PC-3 (cell line): Measurements from ENCODE around the gene SH3RF1. TPM values are rescaled to one million over a fixed set of nuclear protein-coding genes. Genes with fewer than 3 reads are reported as not detected.

Experiments used
- ATAC-seq: fragments of 200-7000 bp; cut with Tn5 transposase; 2 replicates; pipeline ENCODE4 v1.9.1; 2020; ENCODE audit warnings: mild to moderate bottlenecking, moderate library complexity
- BruUV-seq: library from RNA; stranded (reverse); fragments of 400-500 nt; replicated peaks from 2 replicates; lab custom pipeline; 2021; lab: Mats Ljungman, UMichigan
- CTCF ChIA-PET: fragments of 300-600 bp; sonication (Branson Sonifier 250); formaldehyde crosslinking; loops from one replicate; lab custom pipeline; 2022; ENCODE audit warnings: antibody characterized with exemption; lab: Charles Lee
- POLR2A ChIA-PET: fragments of 300-600 bp; sonication (Branson Sonifier 250); formaldehyde crosslinking; loops from one replicate; lab custom pipeline; 2022; ENCODE audit warnings: antibody characterized with exemption; ENCODE audit not compliant: unreplicated experiment; lab: Charles Lee
- DNase-seq: peaks from one replicate; pipeline ENCODE4 v3.0.0-alpha.2; 2015
- H2AFZ ChIP-seq: fragments of 300-600 bp; sonication (generic); 2 replicates; pipeline ENCODE4 v1.6.0; 2016; ENCODE audit warnings: antibody characterized with exemption, low read length
- H3F3A ChIP-seq: fragments of 300-600 bp; sonication (generic); one replicate; pipeline ENCODE4 v1.6.0; 2017; ENCODE audit warnings: antibody characterized with exemption, low read length, control low read depth, mild to moderate bottlenecking; ENCODE audit not compliant: unreplicated experiment
- H3K27ac ChIP-seq: fragments of 300-600 bp; sonication (generic); 2 replicates; pipeline ENCODE4 v1.5.1; 2016; ENCODE audit warnings: mild to moderate bottlenecking, low read length
- H3K27me3 ChIP-seq: fragments of 300-600 bp; sonication (generic); 2 replicates; pipeline ENCODE4 v1.6.1; 2016; ENCODE audit warnings: low read length, mixed read lengths
- H3K36me3 ChIP-seq: fragments of 300-600 bp; sonication (generic); 2 replicates; pipeline ENCODE4 v1.6.1; 2016; ENCODE audit warnings: low read depth, mixed run types, low read length, mixed read lengths
- H3K4me1 ChIP-seq: fragments of 300-600 bp; sonication (generic); 2 replicates; pipeline ENCODE4 v1.5.1; 2016; ENCODE audit warnings: low read length; ENCODE audit not compliant: insufficient read depth
- H3K4me2 ChIP-seq: fragments of 300-600 bp; sonication (generic); 2 replicates; pipeline ENCODE4 v1.6.0; 2016; ENCODE audit warnings: low read length
- H3K4me3 ChIP-seq: fragments of 300-600 bp; sonication (generic); 2 replicates; pipeline ENCODE4 v1.5.1; 2016; ENCODE audit warnings: mild to moderate bottlenecking, low read length, mixed read lengths
- H3K79me2 ChIP-seq: fragments of 300-600 bp; sonication (generic); 2 replicates; pipeline ENCODE4 v1.6.1; 2017; ENCODE audit warnings: low read length, mixed read lengths
- H3K9ac ChIP-seq: fragments of 300-600 bp; sonication (generic); 2 replicates; pipeline ENCODE4 v1.6.0; 2016; ENCODE audit warnings: mild to moderate bottlenecking, low read length
- H3K9me2 ChIP-seq: fragments of 300-600 bp; sonication (generic); replicated peaks from 2 replicates; pipeline ENCODE4 v1.6.1; 2016; ENCODE audit warnings: mixed run types, low read length, mixed read lengths
- H3K9me3 ChIP-seq: fragments of 300-600 bp; sonication (generic); 2 replicates; pipeline ENCODE4 v1.6.1; 2016; ENCODE audit warnings: low read length, mixed read lengths
- H4K20me1 ChIP-seq: fragments of 300-600 bp; sonication (generic); 2 replicates; pipeline ENCODE4 v1.6.1; 2016; ENCODE audit warnings: low read length, mixed read lengths
- EZH2 ChIP-seq: fragments of 300-600 bp; sonication (generic); IDR thresholded peaks from one replicate; pipeline ENCODE4 v1.6.1; 2017; ENCODE audit warnings: antibody characterized with exemption, mild to moderate bottlenecking, low read length; ENCODE audit not compliant: unreplicated experiment
- EZH2phosphoT487 ChIP-seq: fragments of 300-600 bp; sonication (generic); IDR thresholded peaks from 2 replicates; pipeline ENCODE4 v1.6.1; 2018; ENCODE audit warnings: mild to moderate bottlenecking, antibody characterized with exemption, low read length, borderline replicate concordance
- intact Hi-C: fragments of 100-400 bp; cut with micrococcal nuclease; formaldehyde crosslinking; loops from 2 replicates; pipeline ENCODE4 v1.9.0; 2023
- total RNA-seq: library from RNA; depleted of rRNA; stranded (reverse); fragments of >200 nt; gene quantifications from 2 replicates; pipeline ENCODE4 v1.2.3, GENCODE V29; 2014
- TF ChIP-seq, protein P1 (sequence below): fragments of 300-600 bp; sonication (generic); conservative IDR thresholded peaks from 2 replicates; pipeline ENCODE4 v1.5.1; 2017; ENCODE audit warnings: antibody characterized with exemption, low read depth, mild to moderate bottlenecking, low read length

The SH3RF1 gene
- total RNA-seq, 1 experiment from 2014 or later, result 21.0 TPM

DNA sequence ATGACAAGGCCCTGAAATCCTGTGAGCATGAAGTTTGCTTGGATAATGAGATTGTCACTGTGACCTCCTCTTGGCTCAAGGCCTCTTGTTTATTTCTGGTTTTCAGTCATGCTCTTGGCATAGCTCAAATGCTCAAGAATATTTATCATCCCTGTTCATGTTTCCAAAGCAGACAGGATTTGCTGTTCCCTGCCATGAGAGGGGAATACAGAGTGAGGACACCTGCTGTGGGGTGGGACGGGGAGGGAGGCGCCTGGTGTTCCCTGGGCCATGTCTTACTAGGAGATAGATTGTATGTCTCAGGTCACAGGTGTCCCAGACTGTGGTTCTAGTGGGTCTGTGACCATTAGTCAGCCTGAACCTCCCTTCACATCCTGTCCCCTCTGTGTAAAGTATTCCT lies 34.9 kb upstream of the SH3RF1 start:
- BruUV-seq, result no TSS peak
- ATAC-seq, result no peak
- POLR2A ChIA-PET, result no interaction called here

DNA sequence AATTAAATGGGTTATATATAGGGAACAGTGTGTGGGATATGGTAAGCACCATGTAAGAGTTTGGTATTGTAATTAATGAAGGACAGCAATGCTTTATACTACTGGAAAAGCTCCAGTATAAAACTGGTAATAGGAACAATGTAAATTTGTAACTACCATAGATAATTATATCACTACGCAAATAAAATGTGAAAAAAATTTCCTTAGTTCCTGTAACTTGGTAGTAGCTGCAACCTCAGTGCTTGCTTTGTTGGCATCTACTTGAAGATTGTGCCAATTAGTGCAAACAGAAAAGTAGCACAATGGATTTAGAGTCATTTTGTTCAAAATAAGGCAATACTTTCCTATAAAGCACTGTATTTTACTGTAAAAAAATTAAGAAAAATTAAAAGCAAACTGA lies 34.4 kb upstream of the SH3RF1 start:
- DNase-seq (no peak), ATAC-seq (no peak)
- Histone ChIP-seq H4K20me1 (no peaks in the 10 kb centered on the region), H3K79me2 (no peaks in the 10 kb centered on the region), H3K4me2 (no peak overlapping the region), H2AFZ (no peak overlapping the region), H3F3A (no peaks in the 10 kb centered on the region), H3K9me3 (no peaks in the 10 kb centered on the region), H3K27me3 (no peaks in the 10 kb centered on the region), H3K9ac (no peak overlapping the region), H3K4me3 (no peak overlapping the region), H3K36me3 (no peaks in the 10 kb centered on the region), H3K4me1 (peaks cover 10% of the 10 kb centered on the region), H3K9me2 (no peaks in the 10 kb centered on the region), H3K27ac (no peak overlapping the region)
- POLR2A ChIA-PET, result no interaction called here
- CTCF ChIA-PET, result no interaction called here
- no TSS peak for BruUV-seq
- intact Hi-C loops, result no loop called here
- TF ChIP-seq EZH2 (no peak), EZH2phosphoT487 (no peak)
- TF ChIP-seq, protein P1, sequence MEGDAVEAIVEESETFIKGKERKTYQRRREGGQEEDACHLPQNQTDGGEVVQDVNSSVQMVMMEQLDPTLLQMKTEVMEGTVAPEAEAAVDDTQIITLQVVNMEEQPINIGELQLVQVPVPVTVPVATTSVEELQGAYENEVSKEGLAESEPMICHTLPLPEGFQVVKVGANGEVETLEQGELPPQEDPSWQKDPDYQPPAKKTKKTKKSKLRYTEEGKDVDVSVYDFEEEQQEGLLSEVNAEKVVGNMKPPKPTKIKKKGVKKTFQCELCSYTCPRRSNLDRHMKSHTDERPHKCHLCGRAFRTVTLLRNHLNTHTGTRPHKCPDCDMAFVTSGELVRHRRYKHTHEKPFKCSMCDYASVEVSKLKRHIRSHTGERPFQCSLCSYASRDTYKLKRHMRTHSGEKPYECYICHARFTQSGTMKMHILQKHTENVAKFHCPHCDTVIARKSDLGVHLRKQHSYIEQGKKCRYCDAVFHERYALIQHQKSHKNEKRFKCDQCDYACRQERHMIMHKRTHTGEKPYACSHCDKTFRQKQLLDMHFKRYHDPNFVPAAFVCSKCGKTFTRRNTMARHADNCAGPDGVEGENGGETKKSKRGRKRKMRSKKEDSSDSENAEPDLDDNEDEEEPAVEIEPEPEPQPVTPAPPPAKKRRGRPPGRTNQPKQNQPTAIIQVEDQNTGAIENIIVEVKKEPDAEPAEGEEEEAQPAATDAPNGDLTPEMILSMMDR, result no peak

More for the DNA sequence above, 34.9 kb upstream of the SH3RF1 start:
- Histone ChIP-seq H3K27me3 (no peaks in the 10 kb centered on the region), H3K79me2 (no peaks in the 10 kb centered on the region), H2AFZ (no peak overlapping the region), H3K4me3 (no peak overlapping the region), H3K27ac (no peak overlapping the region), H4K20me1 (no peaks in the 10 kb centered on the region), H3K9me2 (no peaks in the 10 kb centered on the region), H3K4me1 (peaks cover 10% of the 10 kb centered on the region), H3K9ac (no peak overlapping the region), H3K36me3 (no peaks in the 10 kb centered on the region), H3K4me2 (no peak overlapping the region), H3K9me3 (no peaks in the 10 kb centered on the region), H3F3A (no peaks in the 10 kb centered on the region)
- CTCF ChIA-PET, result no interaction called here
- intact Hi-C loops, result no loop called here
- no peak for DNase-seq
- TF ChIP-seq EZH2, result no peak
- no peak for TF ChIP-seq EZH2phosphoT487
- TF ChIP-seq, protein P1, result no peak

DNA sequence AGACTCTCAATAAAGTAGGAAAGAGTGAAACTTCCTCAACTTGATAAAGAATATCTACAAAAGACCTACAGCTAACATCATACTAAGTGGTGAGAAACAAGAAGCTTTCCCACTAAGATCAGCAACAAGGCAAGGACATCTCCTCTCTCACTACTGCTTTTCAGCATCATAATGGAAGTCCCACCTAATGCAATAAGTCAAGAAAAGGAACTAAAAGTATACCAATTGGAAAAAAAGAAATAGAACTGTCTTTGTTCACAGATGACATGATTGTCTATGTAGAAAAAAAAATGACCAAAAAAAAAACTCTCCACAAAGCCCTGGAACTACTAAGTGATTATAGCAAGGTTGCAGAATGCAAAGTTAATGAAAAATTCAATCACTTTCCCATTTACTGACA lies 25.1 kb upstream of the SH3RF1 start:
- ChIA-PET POLR2A (no interaction called here), CTCF (no interaction called here)
- Histone ChIP-seq H4K20me1 (no peaks in the 10 kb centered on the region), H3K27me3 (no peaks in the 10 kb centered on the region), H3K36me3 (no peaks in the 10 kb centered on the region), H3F3A (no peaks in the 10 kb centered on the region), H2AFZ (no peak overlapping the region), H3K9ac (no peak overlapping the region), H3K4me2 (no peak overlapping the region), H3K79me2 (no peaks in the 10 kb centered on the region), H3K9me2 (no peaks in the 10 kb centered on the region), H3K27ac (no peak overlapping the region), H3K4me3 (no peak overlapping the region), H3K4me1 (no peaks in the 10 kb centered on the region), H3K9me3 (no peaks in the 10 kb centered on the region)
- DNase-seq (no peak), ATAC-seq (no peak)
- TF ChIP-seq EZH2 (no peak), EZH2phosphoT487 (no peak)
- TF ChIP-seq, protein P1, result no peak
- no TSS peak for BruUV-seq
- intact Hi-C loops, result no loop called here
